SIG-M5 (cell line): ENCODE results near the gene P3H2.
"Not testable (repeated sequence)": the region's sequence is repeated elsewhere in the genome, so short reads cannot be mapped to it uniquely, and the experiment has no call there.

ENCODE experiments used
- DNase-seq: peaks from one replicate; lab custom pipeline; 2025; lab: John Stamatoyannopoulos, UW

The P3H2 gene, protein sequence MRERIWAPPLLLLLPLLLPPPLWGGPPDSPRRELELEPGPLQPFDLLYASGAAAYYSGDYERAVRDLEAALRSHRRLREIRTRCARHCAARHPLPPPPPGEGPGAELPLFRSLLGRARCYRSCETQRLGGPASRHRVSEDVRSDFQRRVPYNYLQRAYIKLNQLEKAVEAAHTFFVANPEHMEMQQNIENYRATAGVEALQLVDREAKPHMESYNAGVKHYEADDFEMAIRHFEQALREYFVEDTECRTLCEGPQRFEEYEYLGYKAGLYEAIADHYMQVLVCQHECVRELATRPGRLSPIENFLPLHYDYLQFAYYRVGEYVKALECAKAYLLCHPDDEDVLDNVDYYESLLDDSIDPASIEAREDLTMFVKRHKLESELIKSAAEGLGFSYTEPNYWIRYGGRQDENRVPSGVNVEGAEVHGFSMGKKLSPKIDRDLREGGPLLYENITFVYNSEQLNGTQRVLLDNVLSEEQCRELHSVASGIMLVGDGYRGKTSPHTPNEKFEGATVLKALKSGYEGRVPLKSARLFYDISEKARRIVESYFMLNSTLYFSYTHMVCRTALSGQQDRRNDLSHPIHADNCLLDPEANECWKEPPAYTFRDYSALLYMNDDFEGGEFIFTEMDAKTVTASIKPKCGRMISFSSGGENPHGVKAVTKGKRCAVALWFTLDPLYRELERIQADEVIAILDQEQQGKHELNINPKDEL

DNA sequence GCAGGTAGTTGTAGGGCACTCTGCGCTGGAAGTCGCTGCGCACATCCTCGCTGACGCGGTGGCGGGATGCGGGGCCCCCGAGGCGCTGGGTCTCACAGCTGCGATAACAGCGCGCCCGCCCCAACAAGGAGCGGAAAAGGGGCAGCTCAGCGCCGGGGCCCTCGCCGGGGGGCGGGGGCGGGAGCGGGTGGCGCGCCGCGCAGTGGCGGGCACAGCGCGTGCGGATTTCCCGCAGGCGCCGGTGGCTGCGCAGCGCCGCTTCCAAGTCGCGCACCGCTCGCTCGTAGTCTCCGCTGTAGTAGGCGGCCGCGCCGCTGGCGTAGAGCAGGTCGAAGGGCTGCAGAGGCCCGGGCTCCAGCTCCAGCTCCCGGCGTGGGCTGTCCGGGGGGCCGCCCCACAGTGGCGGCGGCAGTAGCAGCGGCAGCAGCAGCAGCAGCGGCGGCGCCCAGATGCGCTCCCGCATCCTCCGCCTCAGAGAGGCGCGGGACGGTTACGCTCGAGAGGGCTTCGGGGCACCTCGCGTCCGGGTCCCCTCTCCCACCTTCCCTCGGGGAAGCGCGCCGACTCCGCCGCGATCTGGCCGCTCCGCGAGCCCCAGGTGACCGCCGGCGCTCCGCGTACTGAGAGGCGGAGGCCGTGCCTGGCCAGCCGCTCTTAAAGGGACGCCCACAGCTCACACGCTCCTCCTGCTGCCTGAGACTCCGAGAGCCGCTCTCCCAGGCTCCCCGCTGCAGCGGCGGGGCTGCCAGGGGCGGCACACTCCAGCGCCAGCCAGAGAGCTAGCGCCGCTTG lies at the start of gene P3H2:
P3H2 (minus strand) TSS at position 629 of the 792 bp plus-strand sequence; CDS start at position 463, 166 bp downstream.
- DNase-seq, result peak; percentile 49

- no peak for DNase-seq
Measured at GRCh38 chr3:190169877-190170276, 49.2 kb upstream of the P3H2 start.

- DNase-seq, result no peak
Measured at GRCh38 chr3:190169243-190169642, 48.5 kb upstream of the P3H2 start.

- DNase-seq, result no peak
Measured at GRCh38 chr3:190167936-190168680, 47.4 kb upstream of the P3H2 start.

- DNase-seq, result no peak
Measured at GRCh38 chr3:190166948-190167347, 46.3 kb upstream of the P3H2 start.

DNA sequence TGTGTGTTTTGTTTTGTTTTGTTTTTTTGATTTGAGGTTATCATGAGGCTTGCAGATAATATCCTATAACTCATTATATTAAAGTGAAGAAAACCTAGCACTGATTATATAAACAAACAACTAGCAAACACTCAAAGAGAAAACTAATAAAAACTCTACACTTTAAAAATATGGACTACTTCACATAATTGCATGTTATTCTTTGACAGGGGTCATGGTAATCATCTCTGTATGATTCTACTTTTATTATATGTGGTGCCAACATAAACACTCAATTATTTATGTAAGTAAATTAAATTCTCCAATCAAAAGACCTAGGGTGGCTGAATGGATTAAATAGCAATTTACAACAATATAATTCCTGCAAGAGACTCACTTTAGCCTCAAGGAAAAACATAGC lies 44.6 kb upstream of the P3H2 start:
- no peak for DNase-seq

DNA sequence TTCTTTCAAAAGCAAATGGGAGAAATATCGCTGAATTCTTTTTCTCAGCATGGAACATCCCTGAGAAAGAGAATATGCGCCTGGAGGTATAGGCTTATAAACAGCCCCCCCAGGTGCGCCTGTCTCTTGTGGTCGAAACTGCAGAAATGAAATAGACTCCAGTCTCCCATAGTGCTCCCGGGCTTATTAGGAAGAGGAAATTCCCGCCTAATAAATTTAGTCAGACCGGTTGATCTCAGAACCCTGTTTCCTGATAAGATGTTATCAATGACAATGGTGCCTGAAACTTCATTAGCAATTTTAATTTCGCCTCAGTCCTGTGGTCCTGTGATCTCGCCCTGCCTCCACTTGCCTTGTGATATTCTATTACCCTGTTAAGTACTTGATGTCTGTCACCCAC lies 41.3 kb upstream of the P3H2 start:
- DNase-seq, result not testable (repeated sequence)

DNA sequence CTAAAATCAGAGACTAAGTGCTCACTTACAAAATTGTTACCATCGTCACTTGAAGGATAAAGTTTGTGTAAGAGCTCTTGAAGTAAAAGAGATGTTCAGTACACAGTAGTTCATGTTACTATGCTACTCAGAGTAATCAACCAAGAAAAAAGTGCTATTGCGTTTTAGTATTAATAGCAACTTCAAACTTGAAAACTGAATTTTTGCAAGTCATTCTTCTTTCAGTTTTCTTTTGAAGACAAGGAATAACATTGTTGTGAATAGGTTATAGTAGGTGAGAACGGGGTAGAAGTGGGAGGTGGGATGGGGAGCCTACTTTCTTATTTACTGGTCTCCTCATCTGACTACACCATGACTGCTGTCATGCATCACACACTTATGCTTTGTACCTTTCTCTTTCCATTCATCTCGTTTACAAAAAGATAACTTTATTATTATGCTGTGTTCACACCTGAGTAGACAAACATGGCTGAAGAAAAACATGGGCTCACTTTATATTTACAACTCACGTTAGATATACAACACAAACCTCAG lies 39.3 kb upstream of the P3H2 start:
- no peak for DNase-seq

GRCh38 chr3:190158261-190158660 lies 37.6 kb upstream of the P3H2 start:
- DNase-seq, result no peak

- no peak for DNase-seq
Measured at GRCh38 chr3:190155752-190156151, 35.1 kb upstream of the P3H2 start.

DNA sequence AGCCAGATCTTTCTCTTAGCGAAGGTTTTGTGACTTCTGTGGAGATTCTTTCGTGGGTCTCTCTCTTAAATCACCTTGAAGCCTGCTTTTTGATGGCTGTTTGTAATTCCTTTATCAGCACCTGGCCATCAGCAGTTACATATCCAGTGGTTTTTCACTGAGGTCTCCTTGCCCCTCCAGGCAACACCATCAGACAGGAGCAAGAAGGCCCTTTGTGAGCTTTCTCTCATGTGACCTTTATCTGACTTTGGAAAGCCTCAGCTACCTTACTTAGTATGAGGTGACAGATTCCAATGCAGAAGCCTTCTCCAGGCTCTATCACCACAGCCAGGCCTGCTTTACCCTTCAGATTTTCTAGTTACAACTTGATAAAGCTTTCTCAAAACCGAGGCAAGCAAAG lies 30.0 kb upstream of the P3H2 start:
- no peak for DNase-seq

GRCh38 chr3:190149830-190150619 lies 29.3 kb upstream of the P3H2 start:
- not testable (repeated sequence) for DNase-seq

GRCh38 chr3:190144793-190145192 lies 24.1 kb upstream of the P3H2 start:
- DNase-seq, result not testable (repeated sequence)

- DNase-seq, result no peak
Measured at GRCh38 chr3:190142041-190142440, 21.3 kb upstream of the P3H2 start.

- DNase-seq, result no peak
Measured at GRCh38 chr3:190139365-190139764, 18.7 kb upstream of the P3H2 start.

GRCh38 chr3:190132371-190132770 lies 11.7 kb upstream of the P3H2 start:
- DNase-seq, result no peak

DNA sequence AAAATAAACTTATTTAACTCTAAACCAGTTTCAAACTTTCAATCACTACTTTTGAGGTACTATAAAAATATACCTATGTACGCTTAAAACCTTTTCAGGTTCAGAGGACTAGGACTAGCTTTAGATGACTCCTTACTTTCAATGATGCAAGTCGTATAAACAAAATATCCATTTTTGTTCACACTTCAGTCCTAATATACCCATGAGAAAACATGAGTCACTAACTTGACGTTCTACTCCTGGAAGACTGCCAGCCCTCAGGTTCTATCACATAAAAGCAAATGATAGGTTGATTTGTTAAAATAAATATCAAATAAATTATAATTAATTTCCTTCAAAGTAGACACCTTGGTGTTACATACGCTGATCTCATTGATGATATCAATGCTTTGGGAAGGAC lies 10.6 kb upstream of the P3H2 start:
- DNase-seq, result no peak

GRCh38 chr3:190130696-190131095 lies 10.0 kb upstream of the P3H2 start:
- no peak for DNase-seq

DNA sequence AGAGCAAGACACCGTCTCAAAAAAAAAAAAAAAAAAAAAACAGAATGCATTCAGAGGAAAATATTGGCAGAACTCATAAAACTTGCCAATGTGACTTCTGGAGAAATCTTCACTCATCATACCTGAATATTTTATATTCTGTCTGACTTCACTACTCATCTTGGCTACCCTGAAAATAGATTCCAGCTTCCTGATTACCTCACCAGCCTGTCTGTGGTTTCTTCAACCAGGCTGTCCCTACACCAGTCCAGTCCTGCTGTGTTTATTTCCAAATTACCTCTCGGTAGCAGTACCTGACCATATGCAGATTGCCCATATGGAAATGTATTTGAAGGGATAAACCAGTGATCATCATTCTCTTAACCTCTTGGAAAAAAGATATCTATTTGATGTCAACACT lies 9.3 kb upstream of the P3H2 start:
- DNase-seq, result no peak

DNA sequence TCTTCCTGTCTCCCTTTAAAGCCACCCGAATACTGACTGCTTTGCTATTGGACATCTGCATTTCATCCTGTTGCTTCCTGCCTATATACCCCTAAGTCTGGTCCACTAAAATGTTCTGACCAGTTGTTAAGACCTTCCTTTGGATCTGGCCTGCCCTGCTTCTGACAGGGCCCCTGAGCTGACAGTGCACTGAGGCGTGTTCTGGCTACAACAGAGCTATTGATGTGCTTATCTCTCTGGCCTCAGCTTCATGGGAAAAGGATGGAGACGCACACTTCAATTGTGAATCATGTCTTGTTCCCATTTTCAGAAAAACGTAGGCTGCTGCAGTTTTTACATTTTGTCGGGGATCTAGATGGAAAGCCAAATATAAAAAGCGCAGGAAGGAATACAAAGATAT lies 7.1 kb upstream of the P3H2 start:
- no peak for DNase-seq

DNA sequence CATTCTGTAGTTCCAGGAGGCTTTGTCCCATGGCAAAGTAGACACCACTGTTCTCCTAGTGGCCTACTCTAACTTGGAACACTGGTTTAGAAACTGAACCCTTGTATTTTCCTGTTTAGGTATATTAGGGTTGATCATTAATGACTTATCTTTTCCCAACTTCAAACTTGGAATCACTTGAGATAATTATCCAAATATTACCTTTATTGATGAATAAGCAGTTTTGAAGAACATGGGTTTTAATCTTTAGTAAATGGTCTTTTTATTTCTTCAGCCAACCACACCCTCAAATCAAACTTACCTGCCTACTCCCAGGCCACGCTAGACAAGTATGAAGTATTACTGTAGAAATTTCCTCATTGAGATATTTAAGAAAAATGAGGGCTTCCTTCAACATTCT lies 6.5 kb upstream of the P3H2 start:
- DNase-seq, result no peak
